Epithelial cell of esophagus (primary cell): ENCODE measurements around the gene NKIRAS1.

Experiments used
- DNase-seq: peaks from one replicate; pipeline ENCODE4 v3.0.0; 2010; ENCODE audit warnings: low read depth
- H3K4me3 ChIP-seq: 2 replicates; pipeline ENCODE4 v1.5.1; 2011; ENCODE audit warnings: mild to moderate bottlenecking, low read length, control low read depth
- CTCF ChIP-seq: IDR thresholded peaks from 2 replicates; pipeline ENCODE4 v1.5.1; 2011; ENCODE audit warnings: low read depth, mild to moderate bottlenecking, low read length, control low read depth, inconsistent platforms; ENCODE audit not compliant: insufficient read depth; ENCODE audit errors: missing control alignments

NKIRAS1 gene

DNA sequence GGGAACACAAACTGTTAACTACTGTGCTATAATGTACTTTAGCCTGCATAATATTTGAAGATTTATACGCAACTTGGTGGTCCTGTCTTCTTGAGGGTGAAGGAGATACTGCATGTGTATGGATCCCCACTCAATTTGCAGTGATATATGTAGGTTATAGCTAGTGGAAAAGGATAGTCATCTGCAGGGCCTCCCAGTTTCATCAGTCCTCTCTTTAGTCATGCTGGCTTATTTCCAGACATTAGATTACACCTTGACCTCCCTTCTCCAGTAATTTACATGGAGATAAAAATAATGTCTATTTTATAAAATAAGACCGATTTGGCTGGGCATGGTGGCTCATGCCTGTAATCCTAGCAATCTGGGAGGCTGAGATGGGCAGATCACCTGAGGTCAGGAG is 32.0 kb upstream of the NKIRAS1 start:
- TF ChIP-seq CTCF = no peak
- H3K4me3 ChIP-seq = no peak overlapping the region
- peak; percentile 71 for DNase-seq

- no peak for TF ChIP-seq CTCF
- DNase-seq = peak; percentile 95
- H3K4me3 ChIP-seq = peak overlapping the region; percentile 62
These were observed 29.3 kb upstream of the NKIRAS1 start for GRCh38 chr3:23945913-23946687.

DNA sequence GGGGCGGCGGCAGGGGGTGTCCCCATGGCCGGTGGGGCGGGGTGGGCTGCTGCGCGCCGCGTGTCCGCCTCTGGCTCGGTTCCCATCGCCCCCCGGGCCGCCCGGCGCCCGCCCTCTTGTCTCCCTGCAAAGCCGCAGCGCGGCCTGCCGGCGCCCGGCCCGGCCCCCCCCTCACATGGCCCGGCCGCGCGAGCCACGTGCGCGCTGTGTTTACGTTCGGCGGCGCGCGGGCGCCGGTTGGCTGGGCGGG is 28.8 kb upstream of the NKIRAS1 start:
- peak overlapping the region; percentile 46 for H3K4me3 ChIP-seq
- no peak for DNase-seq
- no peak for TF ChIP-seq CTCF

- peak; percentile 89 for DNase-seq
- H3K4me3 ChIP-seq = peak within 1 kb of the TSS; percentile 64
- TF ChIP-seq CTCF = no peak
These were observed 28.3 kb upstream of the NKIRAS1 start, which contains the start of gene NR1D2 for GRCh38 chr3:23944861-23945662. TSS of gene NR1D2 (plus strand) at chr3:23945286. CDS start at chr3:23945579, 293 bp downstream.

DNA sequence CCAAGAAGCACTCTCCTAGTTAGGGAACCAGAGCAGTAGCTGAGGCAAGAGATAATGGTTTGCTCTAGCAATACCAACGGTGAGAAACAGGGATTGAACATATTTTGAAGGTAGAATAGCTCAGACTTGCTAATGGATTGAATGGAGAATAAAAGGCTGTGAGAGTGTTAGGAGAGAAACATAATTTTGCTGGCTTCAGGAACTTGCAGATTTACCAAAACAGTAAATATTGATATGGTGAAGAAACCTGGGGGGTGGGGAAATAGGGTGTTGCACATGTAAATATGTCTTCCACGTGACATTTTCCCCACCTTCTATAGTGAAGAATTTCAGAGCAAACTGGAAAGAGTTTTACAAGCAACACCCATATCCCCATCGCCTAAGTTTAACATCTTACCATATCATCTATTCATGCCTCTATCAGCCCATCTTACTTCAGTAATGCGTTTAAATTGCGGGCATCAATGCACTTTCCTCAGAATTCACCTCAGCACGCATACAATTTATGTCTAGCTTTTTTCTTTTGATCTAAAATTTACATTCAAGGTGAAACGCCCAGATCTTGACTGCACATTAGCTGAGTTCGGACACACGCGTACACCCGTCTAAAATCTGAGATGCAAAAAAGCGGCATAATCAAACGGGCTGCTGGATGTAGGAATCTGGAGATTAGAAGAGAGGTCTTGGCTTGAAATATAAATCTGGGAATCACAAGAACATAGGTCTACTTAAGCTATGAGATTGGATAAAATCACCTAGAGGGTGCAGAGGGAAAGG is 27.4 kb upstream of the NKIRAS1 start:
- H3K4me3 ChIP-seq = peak overlapping the region; percentile 64
- no peak for DNase-seq
- TF ChIP-seq CTCF = no peak

- H3K4me3 ChIP-seq = no peak overlapping the region
- TF ChIP-seq CTCF = no peak
These were observed 25.8 kb upstream of the NKIRAS1 start for GRCh38 chr3:23942546-23942945.

More at GRCh38 chr3:23942546-23942945, 25.8 kb upstream of the NKIRAS1 start:
- DNase-seq = no peak
